Muscle of back (tissue), 11 donors: ENCODE data around the gene GOLGA8R. TPM values are rescaled to one million over a fixed set of nuclear protein-coding genes. Genes with fewer than 3 reads are reported as not detected.
"Not testable (repeated sequence)": the region's sequence is repeated elsewhere in the genome, so short reads cannot be mapped to it uniquely, and the experiment has no call there.

Experiments used
- DNase-seq, 3 donors: peaks; one replicate each; pipeline versions ENCODE4 v3.0.0 to v3.0.0-alpha.2; 2013
- polyA plus RNA-seq, 10 donors: library from polyadenylated mRNA; unstranded; fragments of 120-200 nt; gene quantifications; one replicate each; pipeline ENCODE4 v1.2.1, GENCODE V29; 2013; ENCODE audit not compliant: insufficient read length in 10 of 10

Gene GOLGA8R
- polyA plus RNA-seq, 10 donors: 1.7 to 9.0 (median 3.8) TPM

DNA sequence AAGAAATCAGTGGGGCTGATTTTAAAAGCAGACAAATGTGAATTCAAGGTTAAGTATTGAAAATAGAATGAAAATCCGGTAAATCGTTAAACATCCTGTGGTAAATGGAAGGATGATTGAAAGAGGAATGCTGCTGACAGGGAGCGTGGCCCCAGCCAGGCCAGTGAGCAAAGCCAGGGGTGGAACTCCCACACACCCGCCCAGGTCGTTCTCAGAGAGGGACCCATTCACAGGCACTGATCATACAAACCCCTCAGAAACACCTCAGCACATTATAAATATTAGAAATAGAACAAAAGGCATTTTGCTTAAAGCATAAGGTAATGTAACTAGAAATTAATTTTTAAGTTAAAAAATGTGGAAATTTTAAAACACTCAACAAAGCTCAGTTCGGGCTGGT is 59.0 kb downstream of the GOLGA8R start:
- not testable (repeated sequence) for DNase-seq

Other genes starting within 250 kb of the GOLGA8R start
- gene CHRFAM7A, start 20.7 kb downstream of the GOLGA8R start, polyA plus RNA-seq: 1 to 10 TPM in 8 of 10 donors, under 1 TPM in 2; 0.40 to 2.8 (median 1.9) TPM
- 1 to 10 TPM in 7 of 10 donors, under 1 TPM in 3; 0.52 to 5.1 (median 1.5) TPM for gene GOLGA8Q, start 137.8 kb upstream of the GOLGA8R start, polyA plus RNA-seq
- gene GOLGA8H, start 189.8 kb upstream of the GOLGA8R start, polyA plus RNA-seq: 1 to 10 TPM in 2 of 10 donors, under 1 TPM in 8; 0.21 to 1.5 (median 0.49) TPM